HL-60 (cell line): ENCODE measurements around the gene TTC28.

Experiments used
- DNase-seq, 2 experiments: peaks; one replicate each; pipeline ENCODE4 v3.0.0-alpha.2; 2010 to 2020; ENCODE audit warnings: low read depth in 1 of 2, low spot score in 1 of 2
- H3K27ac ChIP-seq: fragments of 250-450 bp; sonication (Bioruptor Pico); replicated peaks from 2 replicates; pipeline ENCODE4 v1.5.1; 2020; ENCODE audit warnings: mild to moderate bottlenecking, moderate library complexity
- H3K27me3 ChIP-seq: fragments of 250-450 bp; sonication (Bioruptor Pico); 2 replicates; pipeline ENCODE4 v1.5.1; 2021; ENCODE audit warnings: mild to moderate bottlenecking, moderate library complexity; ENCODE audit not compliant: insufficient read depth, poor library complexity, severe bottlenecking
- H3K4me3 ChIP-seq: replicated peaks from 2 replicates; pipeline ENCODE4 v1.5.1; 2011; ENCODE audit warnings: mild to moderate bottlenecking, control low read depth, low read length; ENCODE audit not compliant: insufficient read depth
- CTCF ChIP-seq: IDR thresholded peaks from one replicate; pipeline ENCODE4 v1.5.1; 2011; ENCODE audit warnings: low read length, control low read depth, inconsistent platforms; ENCODE audit not compliant: insufficient read depth
- GABPA ChIP-seq: IDR thresholded peaks from 2 replicates; pipeline ENCODE4 v1.6.1; 2012; ENCODE audit warnings: low read depth
- POLR2AphosphoS5 ChIP-seq: IDR thresholded peaks from 2 replicates; pipeline ENCODE4 v1.6.1; 2012; ENCODE audit warnings: low read depth
- REST ChIP-seq: IDR thresholded peaks from 2 replicates; pipeline ENCODE4 v1.6.1; 2012; ENCODE audit warnings: low read depth; ENCODE audit not compliant: insufficient replicate concordance
- SPI1 ChIP-seq: IDR thresholded peaks from 2 replicates; pipeline ENCODE4 v1.6.1; 2012; ENCODE audit warnings: low read depth, mild to moderate bottlenecking, borderline replicate concordance

TTC28 gene

GRCh38 chr22:28247667-28248363 lies 431.8 kb downstream of the TTC28 start:
- TF ChIP-seq GABPA, result no peak
- TF ChIP-seq SPI1, result no peak
- TF ChIP-seq POLR2AphosphoS5, result no peak
- no peak for TF ChIP-seq REST
- TF ChIP-seq CTCF, result no peak
- peaks cover 10% of the 10 kb centered on the region for H3K27me3 ChIP-seq
- no peak overlapping the region for H3K27ac ChIP-seq
- H3K4me3 ChIP-seq, result no peak overlapping the region
- no peak for DNase-seq

GRCh38 chr22:28247136-28247535 lies 432.5 kb downstream of the TTC28 start:
- no peak for DNase-seq
- no peak overlapping the region for H3K27ac ChIP-seq
- TF ChIP-seq REST (no peak), GABPA (no peak), POLR2AphosphoS5 (no peak), SPI1 (no peak), CTCF (no peak)
- H3K4me3 ChIP-seq, result no peak overlapping the region
- H3K27me3 ChIP-seq, result peaks cover 10% of the 10 kb centered on the region

GRCh38 chr22:28246397-28246796 lies 433.2 kb downstream of the TTC28 start:
- Histone ChIP-seq H3K27me3 (peaks cover 9% of the 10 kb centered on the region), H3K27ac (no peak overlapping the region), H3K4me3 (no peak overlapping the region)
- no peak for TF ChIP-seq SPI1
- no peak for TF ChIP-seq POLR2AphosphoS5
- TF ChIP-seq REST, result no peak
- TF ChIP-seq GABPA, result no peak
- TF ChIP-seq CTCF, result no peak
- no peak for DNase-seq
